ENCODE results near the gene ARHGEF6.

GRCh38 chrX:136816975-136817374, 36.2 kb upstream of the ARHGEF6 start:
- TF ChIP-seq IKZF3 (tag by site-specific recombination; IDR thresholded peaks at IDR 0.05) (no peak), PRDM1 (tag by site-specific recombination; IDR thresholded peaks at IDR 0.05) (no peak), ZNF24 (tag by site-specific recombination; IDR thresholded peaks at IDR 0.05) (no peak)

Data from HEK293 (cell line).